NCI-H2107 treated with DMSO at 0.1 percent for 48 hours (cell line): ENCODE data around the gene S100A6.
"Not testable (repeated sequence)": the region's sequence is repeated elsewhere in the genome, so short reads cannot be mapped to it uniquely, and the experiment has no call there.

Experiments
- DNase-seq: peaks from one replicate; lab custom pipeline; 2025; ENCODE audit not compliant: unreplicated experiment; lab: John Stamatoyannopoulos, UW

Gene S100A6

DNA sequence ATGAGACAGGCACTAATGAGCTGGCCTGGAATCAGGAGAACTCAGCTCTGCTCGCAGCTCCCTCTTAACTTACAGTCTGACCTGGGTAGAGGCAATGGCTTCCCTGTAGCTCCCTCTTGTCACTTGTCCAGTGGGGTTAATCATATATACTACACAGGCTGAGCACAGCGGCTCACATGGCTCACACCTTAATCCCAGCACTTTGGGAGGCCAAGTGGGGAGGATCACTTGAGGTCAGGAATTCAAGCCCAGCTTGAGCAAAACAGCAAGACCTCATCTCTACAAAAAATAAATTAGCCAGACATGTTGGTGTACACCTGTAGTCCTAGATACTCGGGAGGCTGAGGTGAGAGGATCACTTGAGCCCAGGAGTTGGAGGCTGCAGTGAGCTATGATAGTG is 4.2 kb downstream of the S100A6 start:
- DNase-seq = no peak

- DNase-seq = no peak
Measured at GRCh38 chr1:153527683-153528040, 8.1 kb downstream of the S100A6 start.

GRCh38 chr1:153527023-153527682 is 8.6 kb downstream of the S100A6 start:
- DNase-seq = no peak

DNA sequence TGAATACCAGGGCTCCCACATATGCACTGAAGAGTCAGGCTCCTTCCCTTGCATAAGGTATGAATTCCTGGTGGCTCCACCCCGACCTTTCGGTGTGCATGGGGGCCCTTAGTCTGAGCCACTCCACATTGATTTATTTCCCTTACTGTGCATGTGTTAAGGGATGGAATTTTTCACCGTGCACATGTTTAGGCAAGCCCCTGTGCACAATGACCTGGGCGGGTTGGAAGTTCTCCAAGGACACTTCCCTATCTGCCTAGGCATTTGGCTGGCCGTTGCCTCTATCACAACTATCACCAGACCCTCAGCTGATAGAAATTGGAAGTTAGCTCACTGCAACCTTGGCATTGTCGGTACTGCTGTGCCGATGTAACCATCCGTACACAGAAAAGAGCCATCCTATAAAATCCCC is 9.7 kb downstream of the S100A6 start:
- peak; percentile 20 for DNase-seq

- DNase-seq = no peak
Measured at GRCh38 chr1:153525088-153525728, 10.6 kb downstream of the S100A6 start.

DNA sequence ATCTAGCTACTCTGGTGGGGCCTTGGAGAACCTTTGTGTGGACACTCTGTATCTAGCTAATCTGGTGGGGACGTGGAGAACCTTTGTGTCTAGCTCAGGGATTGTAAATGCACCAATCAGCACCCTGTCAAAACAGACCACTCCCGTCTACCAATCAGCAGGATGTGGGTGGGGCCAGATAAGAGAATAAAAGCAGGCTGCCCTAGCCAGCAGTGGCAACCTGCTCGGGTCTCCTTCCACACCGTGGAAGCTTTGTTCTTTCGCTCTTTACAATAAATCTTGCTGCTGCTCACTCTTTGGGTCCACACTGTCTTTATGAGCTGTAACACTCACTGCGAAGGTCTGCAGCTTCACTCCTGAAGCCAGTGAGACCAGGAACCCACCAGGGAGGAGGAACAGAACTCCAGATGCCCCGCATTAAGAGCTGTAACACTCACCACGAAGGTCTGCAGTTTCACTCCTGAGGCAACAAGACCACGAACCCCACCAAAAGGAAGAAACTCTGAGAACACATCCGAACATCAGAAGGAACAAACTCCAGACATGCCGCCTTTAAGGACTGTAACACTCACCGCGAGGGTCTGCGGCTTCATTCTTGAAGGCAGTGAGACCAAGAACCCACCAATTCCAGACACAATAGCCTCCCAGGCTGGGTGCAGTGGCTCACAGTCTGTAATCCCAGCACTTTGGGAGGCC is 13.3 kb downstream of the S100A6 start:
- DNase-seq = not testable (repeated sequence)

DNA sequence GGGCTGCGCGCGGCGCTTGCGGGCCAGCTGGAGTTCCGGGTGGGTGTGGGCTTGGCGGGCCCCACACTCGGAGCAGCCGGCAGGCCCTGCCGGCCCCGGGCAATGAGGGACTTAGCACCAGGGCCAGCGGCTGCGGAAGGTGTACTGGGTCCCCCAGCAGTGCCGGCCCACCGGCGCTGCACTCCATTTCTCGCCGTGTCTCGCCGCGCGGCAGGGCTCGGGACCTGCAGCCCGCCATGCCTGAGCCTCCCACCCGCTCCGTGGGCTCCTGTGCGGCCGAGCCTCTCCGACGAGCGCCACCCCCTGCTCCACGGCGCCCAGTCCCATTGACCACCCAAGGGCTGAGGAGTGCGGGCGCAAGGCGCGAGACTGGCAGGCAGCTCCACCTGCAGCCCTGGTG is 14.0 kb downstream of the S100A6 start:
- not testable (repeated sequence) for DNase-seq

- DNase-seq = no peak
Measured at GRCh38 chr1:153520818-153521476, 14.8 kb downstream of the S100A6 start.

- not testable (repeated sequence) for DNase-seq
Measured at GRCh38 chr1:153520137-153520691, 15.6 kb downstream of the S100A6 start.

DNA sequence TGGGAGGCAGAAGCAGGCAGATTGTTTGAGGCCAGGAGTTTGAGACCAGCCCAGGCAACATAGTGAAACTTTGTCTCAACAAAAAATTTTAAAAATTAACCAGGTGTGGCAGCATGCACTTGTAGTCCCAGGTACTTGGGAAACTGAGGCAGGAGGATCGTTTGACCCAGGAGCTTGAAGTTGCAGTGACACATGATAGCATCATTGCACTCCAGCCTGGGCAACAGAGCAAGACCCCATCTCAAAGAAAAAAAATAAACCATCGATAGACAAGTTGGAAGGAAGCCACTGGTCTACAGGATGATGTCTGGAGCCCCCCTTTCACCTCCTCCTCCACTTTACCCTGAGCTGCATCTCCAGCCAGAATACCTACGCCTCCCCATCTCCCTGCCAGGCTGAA is 16.5 kb downstream of the S100A6 start:
- DNase-seq = no peak

DNA sequence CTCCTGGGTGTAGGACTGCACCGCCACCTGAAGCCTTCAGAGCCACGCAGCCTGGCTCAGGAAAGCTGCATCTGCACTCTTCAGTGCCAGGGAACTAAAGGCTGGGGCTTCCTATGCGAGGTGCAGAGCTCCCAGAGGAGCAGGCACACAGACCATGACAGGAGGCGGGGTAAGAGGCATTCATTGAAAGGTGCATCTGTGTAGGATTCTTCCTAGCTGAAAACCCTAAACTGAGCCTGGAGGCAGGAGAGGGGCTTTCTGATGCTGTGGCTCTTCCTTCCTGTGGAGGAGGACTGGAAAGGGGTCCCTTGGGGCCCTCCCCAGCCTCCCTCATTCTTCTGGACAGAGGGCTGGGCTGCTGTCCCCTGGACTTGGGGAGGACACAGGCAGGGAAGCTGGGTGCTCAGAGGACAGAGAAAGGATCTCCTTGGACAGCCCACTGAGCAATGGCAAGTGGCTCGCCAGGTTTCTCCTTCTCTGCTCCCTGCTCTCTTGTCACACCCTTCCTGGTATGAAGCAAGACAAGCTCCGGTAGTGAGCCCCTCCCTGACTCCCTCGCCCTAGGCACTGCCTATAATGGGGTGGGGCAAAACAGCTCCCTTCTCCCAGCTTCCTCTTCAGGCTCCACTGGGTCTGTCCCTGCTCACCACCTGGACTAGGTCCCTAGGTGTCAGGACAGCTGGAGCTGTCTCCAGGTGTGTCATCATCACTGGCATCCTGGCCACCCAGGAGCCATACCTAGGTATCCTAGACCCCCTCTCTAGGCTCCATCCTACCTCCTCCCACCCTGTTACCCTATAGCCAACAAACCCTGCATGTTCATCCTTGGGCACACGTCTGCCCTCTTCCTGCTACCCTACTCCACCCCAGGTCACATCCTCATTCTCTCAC is 20.0 kb downstream of the S100A6 start:
- peak; percentile 42 for DNase-seq

GRCh38 chr1:153513666-153514065 is 22.1 kb downstream of the S100A6 start:
- DNase-seq = no peak

DNA sequence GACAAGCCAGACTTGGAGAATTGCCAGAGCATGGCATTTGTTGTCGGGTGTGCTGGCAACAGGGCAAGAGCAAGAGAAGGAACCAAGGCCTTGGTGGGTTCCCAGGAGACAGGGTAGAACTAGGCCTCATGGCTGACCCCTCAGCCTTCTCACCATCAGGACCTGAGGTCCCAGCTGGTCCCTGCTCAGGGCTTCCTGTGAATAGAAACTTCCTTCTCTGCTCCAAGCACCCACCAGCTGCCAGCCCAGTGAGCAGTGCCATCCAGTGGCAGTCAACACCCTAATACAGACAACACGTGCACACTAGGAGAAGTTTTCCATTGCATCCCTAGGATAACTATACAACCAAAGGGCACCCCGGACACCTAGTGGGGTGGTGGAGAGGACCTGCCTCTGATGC is 22.8 kb downstream of the S100A6 start:
- peak; percentile 33 for DNase-seq

DNA sequence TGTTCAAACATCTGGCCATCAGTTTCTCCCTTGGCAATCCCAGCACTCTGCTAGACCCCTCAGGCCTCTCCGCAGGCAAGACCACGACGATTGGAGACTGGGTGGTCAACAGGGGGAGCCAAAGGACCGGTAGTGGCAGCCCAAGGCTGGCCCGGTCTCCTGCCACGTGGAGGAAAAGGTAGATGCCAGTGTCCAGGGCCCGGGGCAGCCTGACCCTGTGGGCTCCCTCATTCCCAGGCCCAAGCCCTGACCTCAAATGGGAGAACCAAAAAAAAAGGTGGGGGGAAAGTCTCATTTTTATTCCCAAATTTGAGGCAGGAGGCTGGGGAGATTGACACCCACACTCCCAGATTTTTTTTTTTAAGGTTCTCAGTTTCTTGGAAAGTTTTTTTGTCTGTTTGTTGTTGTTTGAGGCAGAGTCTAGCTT is 24.8 kb downstream of the S100A6 start:
- peak; percentile 63 for DNase-seq

GRCh38 chr1:153509729-153510354 is 25.9 kb downstream of the S100A6 start:
- no peak for DNase-seq

- DNase-seq = no peak
Measured at GRCh38 chr1:153509036-153509435, 26.8 kb downstream of the S100A6 start.

DNA sequence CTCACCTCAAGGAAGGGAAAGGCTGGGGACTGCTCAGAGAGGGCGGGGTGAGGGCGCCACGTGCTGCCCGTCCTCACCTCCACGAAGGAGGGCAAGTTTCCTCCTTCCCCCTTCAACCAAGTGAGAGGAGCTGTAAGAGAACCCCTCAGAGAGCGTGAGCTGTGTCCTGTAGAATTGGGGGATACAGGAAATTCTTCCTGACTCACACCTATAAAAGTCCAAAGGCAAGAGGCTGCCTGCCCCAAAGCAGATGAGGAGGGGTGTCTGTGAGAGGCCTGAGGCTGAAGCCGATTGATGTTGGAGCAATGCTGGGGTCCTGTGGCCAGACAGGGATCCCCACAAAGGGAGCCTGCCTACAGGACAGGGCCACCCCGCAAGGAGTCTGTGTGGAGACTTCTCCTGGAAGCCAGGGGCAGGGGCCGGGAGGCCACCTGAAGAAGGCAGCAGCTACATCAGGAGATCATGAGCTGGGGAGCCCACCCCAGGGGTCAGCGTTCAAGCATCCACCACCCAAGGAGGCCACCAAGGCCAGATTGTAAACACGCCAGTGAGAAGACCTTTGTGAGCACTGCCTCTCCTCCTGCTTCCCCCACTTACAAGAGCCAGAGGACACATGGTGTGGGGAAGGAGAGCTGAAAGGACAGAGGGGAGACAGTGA is 27.7 kb downstream of the S100A6 start:
- DNase-seq = no peak

DNA sequence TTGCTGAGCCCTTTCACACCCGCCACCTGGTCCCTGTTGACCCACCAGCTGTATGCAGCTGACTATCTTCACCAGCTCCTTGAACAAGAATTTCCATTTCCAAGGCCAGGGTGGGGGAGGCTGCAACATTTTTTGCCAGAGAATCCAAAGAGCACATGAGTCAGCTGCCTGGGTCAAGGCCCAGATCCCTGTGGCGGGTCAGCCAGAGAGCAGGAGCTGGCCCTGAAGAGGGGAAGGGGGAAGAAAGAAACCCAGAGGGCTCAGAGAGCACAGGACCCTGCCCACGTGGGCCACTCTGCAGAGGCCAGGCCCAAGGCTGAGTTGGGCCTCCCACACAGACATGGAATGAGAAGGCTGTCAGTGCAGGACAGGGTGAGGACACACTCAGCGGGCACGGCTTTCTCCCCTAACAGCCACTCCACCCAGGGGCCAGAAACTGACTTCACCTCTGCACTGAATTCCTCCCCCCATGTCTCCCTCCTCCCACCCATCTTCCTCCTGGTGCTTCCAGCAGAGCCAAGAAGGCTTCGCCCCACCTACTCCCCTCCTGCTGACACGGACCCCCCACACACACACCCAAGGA is 28.9 kb downstream of the S100A6 start:
- DNase-seq = no peak

DNA sequence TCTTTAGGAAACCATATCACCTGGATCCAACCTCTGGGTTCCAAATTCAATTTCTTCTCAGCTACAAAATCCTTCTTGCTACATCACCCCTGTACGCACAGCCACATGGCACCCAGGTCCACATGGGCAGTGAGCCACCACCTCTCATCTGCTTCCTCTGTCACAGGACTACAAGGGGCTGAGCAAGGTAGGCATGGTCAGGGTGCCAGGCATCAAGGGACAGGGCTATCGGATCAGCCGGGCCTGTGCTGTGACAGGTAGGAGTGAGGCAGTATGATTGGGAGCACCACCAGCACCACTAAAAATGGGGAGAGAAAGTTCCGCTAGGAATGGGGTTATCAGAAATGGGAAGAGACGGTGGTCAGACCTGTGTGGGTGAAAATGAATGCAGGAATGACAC is 29.4 kb downstream of the S100A6 start:
- no peak for DNase-seq
